ENCODE measurements around the gene SLC6A17. TPM values are rescaled to one million over a fixed set of nuclear protein-coding genes. Genes with fewer than 3 reads are reported as not detected.

The SLC6A17 gene
- total RNA-seq, 4 donors from 2014 or later: 0.06 to 0.19 (median 0.12) TPM; not detected in 1

GRCh38 chr1:110243146-110243545 is 92.9 kb downstream of the SLC6A17 start:
- DNase-seq (ENCODE audit: low spot score) (no peak), ATAC-seq (ENCODE audit: low FRiP score) (no peak)
- TF ChIP-seq CTCF (IDR thresholded peaks at IDR 0.05): no peak

GRCh38 chr1:110243574-110243973 is 93.3 kb downstream of the SLC6A17 start:
- ATAC-seq (ENCODE audit: low FRiP score) (no peak), DNase-seq (ENCODE audit: low spot score) (no peak)
- no peak for TF ChIP-seq CTCF (IDR thresholded peaks at IDR 0.05)

- ATAC-seq (ENCODE audit: low FRiP score): no peak
- no peak for TF ChIP-seq CTCF (IDR thresholded peaks at IDR 0.05)
- no peak for DNase-seq (ENCODE audit: low spot score)
Observed at GRCh38 chr1:110245876-110246620, 95.8 kb downstream of the SLC6A17 start.

GRCh38 chr1:110248746-110249145 is 98.5 kb downstream of the SLC6A17 start:
- DNase-seq (ENCODE audit: low spot score): no peak
- no peak for TF ChIP-seq CTCF (IDR thresholded peaks at IDR 0.05)
- ATAC-seq (ENCODE audit: low FRiP score): no peak

GRCh38 chr1:110249256-110249655 is 99.0 kb downstream of the SLC6A17 start:
- TF ChIP-seq CTCF (IDR thresholded peaks at IDR 0.05): no peak
- DNase-seq (ENCODE audit: low spot score): no peak
- ATAC-seq (ENCODE audit: low FRiP score): no peak

- DNase-seq (ENCODE audit: low spot score) (no peak), ATAC-seq (ENCODE audit: low FRiP score) (no peak)
- TF ChIP-seq CTCF (IDR thresholded peaks at IDR 0.05): no peak
Observed at GRCh38 chr1:110250008-110250407, 99.7 kb downstream of the SLC6A17 start.

- no peak for ATAC-seq (ENCODE audit: low FRiP score)
- DNase-seq (ENCODE audit: low spot score): no peak
Observed at GRCh38 chr1:110250749-110251148, 100.5 kb downstream of the SLC6A17 start.

More at GRCh38 chr1:110250749-110251148, 100.5 kb downstream of the SLC6A17 start:
- no peak for TF ChIP-seq CTCF (IDR thresholded peaks at IDR 0.05)
